ENCODE data around the gene PSMG1. TPM values are rescaled to one million over a fixed set of nuclear protein-coding genes. Genes with fewer than 3 reads are reported as not detected.
A peak's percentile ranks its signal among the peaks of the same experiment; 100 is the strongest.

Gene PSMG1
- total and polyA plus RNA-seq, 9 of the 15 experiments (the other 6 are each of a cell fraction or from before 2014, with no cell fraction given), result 54.5 to 427 (median 328) TPM

GRCh38 chr21:39182484-39183271 lies 573 bp downstream of the PSMG1 start (continued):
- no peak for TF ChIP-seq RERE (CRISPR knock-in tag; IDR thresholded peaks at IDR 0.05; ENCODE audit: borderline replicate concordance)
- TF ChIP-seq PHF21A (IDR thresholded peaks at IDR 0.05; ENCODE audit: borderline replicate concordance, low read depth), result no peak
- TF ChIP-seq HNRNPL (IDR thresholded peaks at IDR 0.05; ENCODE audit: low read depth, low read length), result 0 out of 2 replicates have a peak, but pooled peaks have one; percentile 12
- no peak for TF ChIP-seq E2F5 (CRISPR knock-in tag; IDR thresholded peaks at IDR 0.05)
- no peak for TF ChIP-seq NFE2L1 (tag; IDR thresholded peaks at IDR 0.05; ENCODE audit: borderline replicate concordance, low read depth)
- TF ChIP-seq ELF2 (CRISPR knock-in tag; IDR thresholded peaks at IDR 0.05), result peak; percentile 35; the same call in 1 of the 2 replicates
- no peak for TF ChIP-seq DPF2 (IDR thresholded peaks at IDR 0.05)
- TF ChIP-seq ZBTB40 (IDR thresholded peaks at IDR 0.05), result no peak; the same call in 1 of the 2 replicates
- 0 out of 2 replicates have a peak, but pooled peaks have one; percentile 43 for TF ChIP-seq ZBTB40 (CRISPR knock-in tag; IDR thresholded peaks at IDR 0.05)
- no peak for TF ChIP-seq SIN3B (IDR thresholded peaks at IDR 0.05; ENCODE audit: low read depth)
- TF ChIP-seq ZNF696 (CRISPR knock-in tag; conservative IDR thresholded peaks at IDR 0.05), result no peak
- no peak; the same call in 1 of the 2 replicates for TF ChIP-seq ZNF121 (CRISPR knock-in tag; conservative IDR thresholded peaks at IDR 0.05)
